GM21723 (cell line): Measurements from ENCODE around the gene HABP2.

Experiments
- ATAC-seq: cut with Tn5 transposase; IDR thresholded peaks from one replicate; pipeline ENCODE4 v1.9.1; 2021; ENCODE audit warnings: mild to moderate bottlenecking, moderate library complexity; ENCODE audit not compliant: unreplicated experiment

The HABP2 gene

DNA sequence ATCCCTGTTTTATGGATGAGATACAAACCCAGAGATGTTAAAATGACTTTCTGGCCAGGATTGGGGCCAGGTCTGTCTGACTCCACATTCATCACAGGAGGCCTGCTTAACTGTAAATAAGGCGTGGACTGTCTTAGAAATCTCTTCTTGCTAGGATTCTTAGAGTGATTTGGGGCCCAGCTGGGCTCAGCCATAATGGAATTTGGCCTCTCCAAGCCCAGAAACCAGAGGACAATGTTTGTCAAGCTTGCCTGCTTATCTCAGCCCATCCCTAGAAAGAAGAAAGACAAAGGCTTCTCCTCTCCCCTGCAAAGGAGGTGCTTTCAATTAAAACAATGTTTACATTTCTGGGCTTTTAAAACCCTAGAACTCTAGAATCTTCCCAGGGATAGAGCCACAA is 2.9 kb downstream of the HABP2 start:
- ATAC-seq: no peak

DNA sequence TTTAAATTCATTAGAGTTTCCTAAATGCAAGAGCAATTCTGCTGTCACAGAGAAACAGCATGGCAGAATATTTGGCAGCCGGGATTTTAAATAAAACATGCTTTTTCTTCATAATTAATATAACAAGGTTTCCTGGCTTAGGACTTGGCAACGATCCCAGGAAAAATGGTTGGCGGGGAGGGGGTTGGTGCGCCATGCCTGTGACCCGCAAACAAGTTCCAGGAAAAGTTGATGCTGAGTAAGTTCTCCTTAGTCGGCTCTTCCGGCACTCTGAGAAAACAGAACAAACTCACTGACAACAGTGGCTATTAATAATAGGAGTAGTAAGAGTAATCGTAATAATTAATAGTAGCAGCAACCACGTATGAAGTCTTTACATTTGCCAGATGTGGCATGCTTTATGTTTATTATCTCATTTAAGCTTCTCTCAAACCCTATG is 4.6 kb downstream of the HABP2 start:
- no peak for ATAC-seq

DNA sequence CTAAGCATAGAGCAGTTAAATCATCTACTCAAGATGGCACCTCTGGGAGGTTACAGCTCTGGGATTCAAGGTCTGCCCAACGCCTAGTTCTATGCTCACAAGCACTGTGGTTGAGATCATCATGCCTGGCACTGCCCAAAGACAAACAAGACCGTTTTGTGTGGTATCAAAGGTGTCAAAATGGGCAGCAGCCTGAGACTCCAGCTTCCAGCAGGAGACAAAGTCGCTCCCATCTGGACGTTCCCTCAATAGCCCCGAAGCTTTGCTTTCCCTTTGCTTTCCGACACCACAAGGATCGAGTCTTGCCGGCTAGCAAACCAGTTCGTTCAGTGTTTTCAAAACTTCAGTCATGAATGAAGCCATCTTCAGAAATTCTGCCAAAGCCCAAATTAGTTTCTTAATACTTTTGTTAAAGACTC is 5.1 kb downstream of the HABP2 start:
- ATAC-seq: no peak

DNA sequence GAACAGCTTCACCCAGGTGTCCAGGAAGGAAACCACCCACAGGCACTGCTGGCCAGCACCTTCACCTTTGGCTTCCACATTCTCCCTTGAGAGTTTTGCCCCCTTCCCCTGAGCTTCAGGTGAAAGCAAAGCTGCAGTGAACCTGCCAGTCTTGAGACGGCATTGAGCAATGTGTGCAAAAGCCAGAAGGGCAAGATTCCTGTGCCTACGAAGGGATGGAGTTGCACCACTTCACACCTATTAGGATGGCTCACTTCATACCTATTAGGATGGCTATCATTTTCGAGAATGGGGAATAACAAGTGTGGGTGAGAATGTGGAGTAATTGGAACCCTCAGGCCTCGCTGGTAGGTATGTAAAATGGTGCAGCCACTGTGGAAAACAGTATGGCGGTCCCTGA is 7.2 kb downstream of the HABP2 start:
- no peak for ATAC-seq

DNA sequence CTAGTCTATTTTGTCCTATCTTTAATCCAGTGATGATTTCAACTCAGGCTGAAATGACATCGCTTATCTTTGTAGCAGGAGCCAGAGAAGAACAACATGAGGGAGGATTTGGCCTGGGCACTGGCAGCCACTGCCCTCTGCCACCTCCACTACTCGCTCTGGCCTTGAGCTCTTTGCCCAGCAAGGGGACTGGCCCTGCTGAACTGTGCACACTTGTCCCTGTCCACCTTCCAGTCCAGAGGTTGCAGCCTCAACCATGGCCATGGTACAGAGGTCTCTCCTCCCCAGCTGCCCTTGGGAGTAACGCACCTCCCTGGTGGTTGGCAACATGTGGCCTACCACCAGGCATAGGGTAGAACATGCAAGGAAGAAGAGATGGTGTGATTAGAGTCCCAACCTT is 8.4 kb downstream of the HABP2 start:
- ATAC-seq: no peak

DNA sequence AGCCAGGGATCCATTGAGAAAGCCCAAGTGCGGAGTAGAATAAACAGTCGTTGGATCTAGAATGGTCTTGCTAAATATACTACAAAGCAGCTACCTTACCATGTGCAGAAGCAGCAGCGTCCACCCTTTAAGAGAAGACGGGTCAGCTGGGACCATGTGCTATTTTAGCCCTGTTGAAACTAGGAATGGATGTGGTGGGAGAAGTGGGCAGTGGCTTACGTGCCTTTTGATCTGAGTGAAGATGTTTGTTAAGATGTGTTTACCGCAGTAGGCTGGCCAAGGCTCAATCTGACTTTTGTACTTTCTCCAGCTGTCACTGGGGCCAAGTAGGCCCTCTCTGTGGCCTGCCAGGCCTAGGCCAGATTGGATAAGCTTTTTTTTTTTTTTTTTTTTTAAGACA is 9.2 kb downstream of the HABP2 start:
- ATAC-seq: no peak

DNA sequence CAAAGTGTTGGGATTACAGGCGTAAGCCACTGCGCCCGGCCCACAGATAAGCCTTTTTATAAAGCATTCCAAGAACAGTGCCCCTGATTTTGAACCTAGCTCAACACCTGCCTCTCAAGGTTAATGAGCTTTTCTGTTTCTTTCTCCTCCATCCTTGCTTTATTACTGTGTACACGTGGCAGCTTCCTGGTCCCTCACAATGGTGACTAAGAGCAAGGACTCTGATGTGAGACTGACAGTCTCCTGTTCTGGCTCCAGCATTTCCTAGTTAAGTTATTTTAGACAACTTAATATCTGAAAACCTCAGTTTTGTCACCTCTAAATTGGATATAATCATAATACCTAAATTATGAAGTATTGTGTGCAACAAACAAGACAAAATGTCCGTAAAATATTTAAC is 9.9 kb downstream of the HABP2 start:
- ATAC-seq: no peak

DNA sequence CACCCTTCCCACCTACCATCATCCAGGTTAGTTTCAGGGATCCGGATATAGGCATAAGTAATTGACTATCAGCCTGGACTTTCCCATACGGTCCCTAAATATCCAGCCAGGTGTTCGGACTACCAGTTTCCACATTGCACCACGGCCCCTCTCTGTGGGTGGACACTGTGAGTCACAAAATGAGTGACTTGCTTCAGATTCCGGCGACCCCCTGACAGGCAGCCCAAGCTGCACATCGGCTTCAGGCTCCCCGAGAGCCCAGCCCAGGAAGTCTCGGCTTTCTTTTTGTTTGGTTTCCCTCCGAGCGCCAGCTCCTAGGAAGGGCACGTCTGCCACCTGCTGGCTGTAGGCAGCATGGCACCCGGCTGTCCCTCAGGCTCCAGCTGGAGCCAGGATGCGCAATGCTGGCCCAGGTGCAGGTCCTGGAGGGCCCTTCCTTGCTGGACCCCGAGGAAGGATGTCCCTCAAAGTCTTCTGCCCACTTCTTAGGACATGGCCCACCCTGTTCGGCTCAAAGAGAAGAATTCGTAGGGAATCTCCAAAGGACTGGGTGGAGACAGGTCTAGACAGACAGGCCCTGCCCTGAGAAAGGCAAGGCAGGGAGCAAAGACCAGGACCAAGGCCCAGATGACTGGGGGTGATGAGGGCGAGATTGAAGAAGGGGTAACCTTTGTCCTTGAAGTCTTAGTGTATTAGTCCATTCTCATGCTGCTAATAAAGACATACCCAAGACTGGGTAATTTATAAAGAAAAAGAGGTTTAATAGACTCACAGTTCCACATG is 10.6 kb downstream of the HABP2 start:
- ATAC-seq: peak; percentile 97

DNA sequence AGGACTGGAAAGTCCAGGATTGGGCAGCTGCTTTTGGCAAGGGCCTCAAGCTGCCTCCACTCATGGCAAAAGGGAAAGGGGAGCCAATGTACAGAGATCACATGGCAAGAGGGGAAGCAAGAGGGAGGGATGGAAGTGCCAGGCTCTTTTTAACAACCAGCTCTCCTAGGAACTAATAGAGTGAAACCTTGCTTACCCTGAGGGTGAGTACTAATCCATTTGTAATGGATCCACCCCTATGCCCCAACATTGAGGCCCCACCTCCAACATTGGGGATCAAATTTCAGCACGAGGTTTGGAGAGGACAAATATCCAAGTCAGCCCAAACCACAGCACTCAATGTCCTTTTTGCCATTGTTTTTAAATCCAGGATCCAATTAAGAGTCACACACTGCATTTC is 12.5 kb downstream of the HABP2 start:
- no peak for ATAC-seq

DNA sequence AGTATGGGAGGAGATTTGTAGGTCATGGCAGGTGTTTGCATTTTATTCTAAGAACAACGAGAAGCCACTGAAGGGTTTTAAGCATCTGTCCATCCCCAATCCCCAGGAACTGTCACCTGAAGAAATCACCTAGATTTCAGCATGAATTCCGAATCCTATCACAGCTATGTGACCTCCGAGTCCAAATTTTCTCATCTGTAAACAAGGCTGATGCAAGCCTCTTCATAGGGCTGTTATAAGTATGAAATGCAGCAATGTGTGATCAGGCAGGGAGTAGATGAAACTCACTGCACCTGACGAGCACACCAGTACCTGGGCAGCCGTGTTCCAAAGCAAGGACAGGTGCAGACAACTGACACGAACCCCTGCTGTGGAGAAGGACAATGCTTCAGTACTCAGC is 14.0 kb downstream of the HABP2 start:
- no peak for ATAC-seq

DNA sequence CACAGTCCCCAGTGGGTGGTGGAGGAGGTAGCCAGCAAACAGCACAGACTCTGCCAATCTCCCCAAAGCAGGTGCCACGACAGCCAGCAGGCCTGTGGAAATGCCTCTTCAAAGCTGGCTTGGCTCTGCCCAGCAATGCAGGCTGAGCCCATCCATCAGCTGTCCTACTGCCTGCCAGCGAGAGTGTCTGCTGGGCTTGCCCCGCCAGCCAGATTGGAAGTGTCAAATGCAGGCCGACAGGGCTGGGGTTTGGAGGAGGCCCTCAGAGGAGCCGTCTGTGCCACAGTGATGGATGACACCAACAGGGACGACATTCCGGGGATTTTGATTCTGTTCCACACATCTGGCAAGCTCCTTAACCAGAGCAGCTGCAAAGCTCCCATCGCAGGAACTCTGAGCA is 16.7 kb downstream of the HABP2 start:
- no peak for ATAC-seq

DNA sequence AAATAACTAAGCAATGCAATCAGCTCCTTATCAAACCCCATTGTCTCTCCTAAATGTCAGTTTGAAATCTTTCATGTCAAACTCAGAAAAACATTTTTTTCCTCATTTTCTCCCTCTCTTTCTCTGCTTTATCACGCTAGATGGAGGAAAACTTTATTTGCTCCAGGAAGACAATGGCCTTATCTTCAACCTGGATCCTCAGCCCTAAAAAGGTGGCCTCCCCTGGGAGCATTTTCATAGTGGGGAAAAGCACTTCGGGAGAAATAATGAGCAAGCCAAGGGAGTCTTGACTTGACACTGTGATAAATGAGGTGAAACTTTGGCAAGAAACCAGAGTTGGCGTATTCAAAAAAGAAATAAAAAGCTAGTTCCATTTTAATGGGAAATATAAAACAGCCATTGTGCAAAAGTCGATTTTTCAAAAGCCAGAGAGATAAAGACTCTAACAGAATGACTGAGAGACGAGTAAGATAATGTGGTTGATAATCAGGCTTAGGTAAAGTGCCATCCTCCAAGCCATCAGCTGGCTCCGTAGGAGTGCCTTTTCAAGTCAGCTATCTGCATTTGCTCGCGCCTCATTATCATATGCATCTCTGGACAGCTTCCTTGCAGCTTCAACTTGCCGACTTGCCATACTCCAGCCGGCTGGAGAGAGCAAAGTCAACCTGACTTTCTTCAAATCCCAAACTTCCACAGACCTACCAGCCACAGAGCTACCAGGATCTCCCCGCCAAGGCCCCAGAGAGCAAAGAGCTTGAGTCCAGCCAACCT is 19.9 kb downstream of the HABP2 start:
- ATAC-seq: no peak

DNA sequence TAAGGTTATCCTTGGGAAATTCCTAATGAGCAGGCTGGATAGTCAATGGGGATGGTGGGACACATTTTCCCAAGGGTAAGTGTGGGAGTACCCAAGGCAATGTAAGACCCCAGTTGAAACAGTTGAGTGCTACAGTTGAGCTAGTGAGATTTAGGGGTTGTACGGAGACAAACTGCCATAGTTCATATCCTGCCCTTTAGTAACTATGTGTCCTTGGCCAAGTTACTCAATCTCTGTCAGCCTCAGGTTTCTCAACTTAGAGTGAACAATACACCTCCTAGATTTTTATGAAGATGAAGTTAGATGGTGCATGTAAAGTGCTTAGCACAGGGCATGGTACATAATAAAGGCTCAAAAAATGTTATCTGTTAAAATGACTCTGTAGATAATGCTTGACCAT is 20.5 kb downstream of the HABP2 start:
- no peak for ATAC-seq

DNA sequence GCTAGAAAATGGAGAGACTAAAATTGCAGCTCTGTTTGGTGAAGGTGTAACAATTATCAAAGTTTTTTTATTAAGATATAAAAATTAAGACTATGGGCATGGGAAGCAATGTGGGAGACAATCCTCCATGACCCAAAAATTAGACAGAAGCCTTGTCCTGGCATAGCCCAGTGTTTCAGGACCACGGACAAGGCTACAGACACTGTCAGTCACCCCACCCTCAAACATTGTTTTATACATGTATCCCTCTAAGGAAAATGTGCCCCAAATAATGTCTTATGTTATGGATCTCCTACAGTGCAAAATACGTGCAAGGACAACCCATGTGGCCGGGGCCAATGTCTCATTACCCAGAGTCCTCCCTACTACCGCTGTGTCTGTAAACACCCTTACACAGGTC is 24.0 kb downstream of the HABP2 start:
- no peak for ATAC-seq

DNA sequence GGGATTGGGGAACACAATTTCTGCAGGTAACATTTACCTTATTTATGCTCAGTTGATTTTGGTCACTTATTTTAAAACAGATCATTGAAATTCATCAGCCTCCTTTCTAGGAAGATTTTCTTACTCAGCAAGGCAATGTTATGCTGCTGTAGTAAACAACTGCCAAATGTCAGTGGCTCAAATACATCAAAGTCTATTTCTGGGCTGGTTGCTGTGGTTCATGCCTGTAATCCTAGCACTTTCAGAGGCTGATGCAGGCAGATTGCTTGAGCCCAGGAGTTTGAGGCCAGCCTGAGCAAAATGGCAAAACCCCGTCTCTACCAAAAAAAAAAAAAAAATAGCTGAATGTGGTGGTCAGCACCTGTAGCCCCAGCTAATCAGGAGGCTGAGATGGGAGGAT is 25.9 kb downstream of the HABP2 start:
- no peak for ATAC-seq

DNA sequence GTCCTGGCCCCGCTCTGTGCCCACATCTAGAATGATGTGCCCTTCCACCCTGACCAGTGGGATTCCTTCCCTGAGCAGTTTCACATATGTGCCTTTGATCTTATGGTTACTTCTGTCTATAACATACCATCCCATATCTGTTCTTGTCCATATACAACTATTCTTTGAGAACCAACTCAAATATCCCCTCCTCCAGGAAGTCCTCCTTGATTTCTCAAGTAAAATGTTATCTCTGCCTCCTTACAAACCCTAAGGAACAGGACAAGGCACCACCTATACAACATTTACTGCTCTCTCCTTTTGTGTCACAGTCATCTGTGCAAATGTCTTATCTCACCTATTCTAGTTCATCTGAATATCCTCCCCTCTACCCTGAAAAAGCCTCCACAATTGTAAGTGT is 28.2 kb downstream of the HABP2 start:
- no peak for ATAC-seq

DNA sequence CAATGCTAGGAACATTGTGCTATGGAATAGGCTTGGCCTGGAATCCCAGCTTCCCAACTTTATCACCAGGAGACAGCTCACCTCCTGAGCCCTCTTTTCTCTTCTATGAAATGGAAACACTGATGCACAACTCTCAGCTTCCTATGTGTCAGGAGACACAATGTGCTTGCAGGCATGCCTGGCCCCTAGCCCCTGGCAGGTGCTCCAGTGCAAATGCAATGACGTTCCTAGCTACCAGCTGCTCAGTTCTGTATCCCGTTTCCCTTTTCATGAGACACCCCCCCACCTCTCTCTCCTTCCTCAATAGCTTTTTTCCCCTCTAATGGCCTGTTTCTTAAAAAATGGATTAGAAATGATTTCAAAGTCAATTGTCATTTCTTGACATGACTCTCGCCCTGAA is 30.7 kb downstream of the HABP2 start:
- no peak for ATAC-seq

DNA sequence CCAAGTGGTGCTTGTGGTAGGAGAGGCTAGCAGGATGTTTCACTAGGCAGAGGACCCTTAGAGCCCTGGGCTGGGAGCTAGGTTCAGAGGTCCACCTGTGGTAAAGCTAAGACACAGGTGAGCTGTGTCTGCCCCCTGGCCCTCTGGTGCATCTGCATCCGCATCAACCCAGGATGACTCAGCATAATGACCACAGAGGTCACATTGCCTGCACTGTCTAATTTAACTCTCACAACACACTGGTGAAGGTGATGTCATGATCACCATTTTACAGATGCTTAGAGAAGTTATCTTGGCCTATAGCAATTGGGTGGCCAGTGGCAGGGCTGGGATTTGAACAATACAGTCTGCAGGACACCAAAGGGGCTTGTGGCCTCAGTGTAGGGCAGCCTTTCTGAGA is 33.1 kb downstream of the HABP2 start:
- no peak for ATAC-seq

DNA sequence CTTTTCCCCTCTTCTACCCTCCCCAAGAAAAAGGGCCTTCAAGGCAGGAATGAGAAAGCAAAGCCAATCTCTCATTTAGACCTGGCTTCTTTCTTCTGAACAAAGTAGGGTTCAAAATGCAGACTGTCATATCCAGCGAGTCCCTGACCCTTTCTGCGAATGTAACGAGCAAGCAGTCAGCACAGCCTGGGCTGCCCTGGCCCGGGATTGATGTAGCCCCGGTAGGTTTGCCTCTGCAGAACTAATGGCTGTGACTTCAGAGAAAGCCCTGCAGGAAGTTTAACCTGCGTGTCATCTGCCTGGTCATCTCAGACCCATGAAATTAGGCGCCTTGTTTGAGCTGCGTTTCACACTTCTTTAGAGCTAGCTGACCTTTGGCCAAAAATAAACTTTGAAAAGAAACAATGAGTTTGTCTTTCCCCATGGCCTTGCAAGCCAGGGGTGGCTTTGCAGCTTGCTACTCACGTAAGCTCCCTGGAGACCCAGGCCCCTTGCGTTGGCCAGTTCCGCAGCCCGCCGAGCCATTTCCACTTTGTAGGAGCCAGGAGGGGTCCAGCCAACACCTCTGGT is 36.4 kb downstream of the HABP2 start:
- ATAC-seq: no peak

DNA sequence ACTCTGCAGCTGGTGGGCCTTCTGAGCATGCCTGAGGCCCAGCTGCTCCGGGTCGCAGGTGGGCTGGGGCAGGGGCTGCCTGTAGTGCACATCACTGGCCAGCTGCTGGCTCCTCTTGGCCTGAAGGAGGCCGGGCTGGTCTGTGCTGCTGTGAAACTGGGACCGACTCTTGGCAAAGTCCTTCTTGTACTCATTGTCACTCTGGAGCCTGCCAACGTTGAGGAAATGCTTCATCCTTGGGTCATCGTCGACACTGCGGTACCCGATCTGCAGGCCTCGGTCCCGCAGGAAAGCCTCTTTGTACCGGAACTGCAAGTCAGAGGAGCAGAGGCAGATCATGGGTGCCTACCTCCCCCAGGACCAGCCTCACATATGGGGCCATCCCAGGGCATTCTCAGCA is 37.7 kb downstream of the HABP2 start:
- ATAC-seq: no peak

DNA sequence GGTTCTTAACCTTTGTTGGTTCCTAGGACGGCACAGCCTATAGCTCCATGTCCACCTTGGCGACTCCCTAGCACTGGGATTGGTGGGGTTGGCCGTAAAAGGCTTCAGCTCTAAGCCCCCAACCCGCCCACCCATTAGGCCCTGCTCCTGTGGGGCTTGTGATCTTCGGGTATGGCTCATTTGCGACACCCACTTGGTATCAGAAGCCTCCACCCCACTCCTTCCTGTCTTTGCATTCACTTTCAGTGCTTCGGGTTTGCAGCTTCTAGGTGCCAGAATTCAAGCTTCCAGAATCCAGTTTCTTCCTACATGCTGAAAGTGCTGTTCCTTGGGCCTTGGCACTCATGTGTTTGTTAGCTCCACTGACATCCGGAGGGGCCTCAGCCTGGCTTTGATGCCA is 39.5 kb downstream of the HABP2 start:
- ATAC-seq: no peak

DNA sequence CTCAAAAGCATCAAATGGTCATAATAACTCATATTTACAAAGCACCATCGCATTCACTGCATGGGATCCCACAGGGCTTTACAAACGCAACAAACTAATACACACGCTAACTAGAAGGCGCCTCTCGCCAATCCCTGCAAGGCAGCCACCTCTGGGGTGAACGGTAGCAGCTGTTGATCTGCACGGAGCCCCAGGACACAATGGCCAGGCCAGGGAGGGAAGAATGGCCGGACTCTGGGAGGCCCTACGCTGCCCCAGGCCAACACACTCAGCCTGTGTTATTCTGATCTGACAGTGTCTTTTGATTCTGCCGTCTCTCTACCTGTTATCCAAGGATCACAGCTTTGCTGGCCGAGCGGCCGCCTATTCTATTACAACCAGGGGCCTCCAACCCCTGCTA is 41.8 kb downstream of the HABP2 start:
- ATAC-seq: no peak
